VCaP (cell line): ENCODE measurements around the gene BDKRB2.

Source experiments
- H3K27ac ChIP-seq: fragments of 450-650 bp; 2 replicates; pipeline ENCODE4 v1.5.1; 2017
- CTCF ChIP-seq: fragments of 450-650 bp; conservative IDR thresholded peaks from 2 replicates; pipeline ENCODE4 v1.5.1; 2017; ENCODE audit warnings: mild to moderate bottlenecking, moderate library complexity

The BDKRB2 gene

GRCh38 chr14:96204151-96205058, at the start of gene BDKRB2:
TSS of gene BDKRB2 (plus strand) at chr14:96204839. CDS start at chr14:96237108, 32,269 bp downstream.
- peak within 1 kb of the TSS; percentile 46; the same call in 1 of the 2 replicates for H3K27ac ChIP-seq
- TF ChIP-seq CTCF: no peak

DNA sequence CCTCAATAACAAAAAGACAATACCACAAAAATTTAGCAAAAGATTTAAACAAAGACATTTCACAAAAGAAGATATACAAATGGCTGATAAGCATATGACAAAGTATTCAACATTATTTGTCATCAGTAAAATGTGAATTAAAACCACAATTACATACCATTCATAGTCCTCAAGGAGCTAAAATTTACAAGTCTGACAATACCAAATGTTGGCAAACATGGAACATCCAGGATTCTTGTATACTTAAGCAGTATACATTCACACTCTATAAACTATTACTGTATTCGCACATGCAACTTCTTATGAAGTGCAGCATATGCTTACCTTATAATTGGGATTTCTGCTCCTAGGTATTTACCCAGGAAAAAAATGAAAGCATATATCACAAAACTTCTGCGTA, 49.7 kb upstream of the BDKRB2 start:
- TF ChIP-seq CTCF: no peak
- H3K27ac ChIP-seq: no peak overlapping the region

DNA sequence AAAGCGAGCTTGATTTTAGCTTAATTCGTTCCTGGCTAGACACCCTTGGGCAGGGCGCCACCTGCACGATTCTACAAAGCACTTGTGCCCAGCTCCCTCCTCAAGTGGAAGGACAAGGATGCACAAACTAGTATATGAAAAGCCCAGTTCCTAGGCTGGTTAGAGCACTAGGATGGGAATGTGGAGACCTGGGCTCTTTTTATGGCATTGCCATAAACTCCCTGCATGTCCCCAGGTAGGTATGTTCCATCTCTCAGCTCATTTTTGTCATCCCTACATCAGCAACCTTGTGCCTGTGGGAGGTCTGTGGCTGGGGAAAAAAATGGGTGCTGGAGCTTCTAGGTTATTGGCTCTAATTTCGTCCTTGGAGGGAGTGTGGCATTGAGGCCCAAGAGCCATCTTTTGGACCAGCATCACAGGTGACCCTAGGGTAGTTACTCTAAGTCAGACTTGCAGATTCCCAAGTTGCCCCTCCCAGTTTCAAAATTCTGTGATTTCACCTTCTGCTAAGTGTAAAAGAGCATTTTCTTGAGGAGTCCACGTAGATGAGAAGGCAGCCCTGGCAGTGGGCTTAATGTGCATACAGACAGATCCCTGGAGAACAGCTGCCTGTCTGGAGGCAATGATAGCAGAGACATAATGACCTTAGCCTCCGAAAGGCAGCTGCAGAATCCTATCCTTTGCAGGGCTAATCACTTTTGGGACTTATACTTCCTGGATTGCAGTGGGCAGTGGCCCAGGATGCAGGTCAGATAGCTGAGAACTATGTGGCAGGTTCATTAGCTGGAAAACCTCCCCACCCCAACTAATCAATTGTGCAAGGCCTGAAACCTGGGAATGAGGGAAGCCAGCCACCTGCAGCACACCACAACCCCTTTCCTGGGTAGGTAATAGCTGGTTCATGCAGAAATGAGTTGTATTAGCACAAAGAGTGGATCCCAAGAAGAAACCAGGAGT, 47.6 kb upstream of the BDKRB2 start:
- H3K27ac ChIP-seq: no peak overlapping the region
- TF ChIP-seq CTCF: no peak

GRCh38 chr14:96158735-96159134, 45.9 kb upstream of the BDKRB2 start:
- H3K27ac ChIP-seq: no peak overlapping the region
- no peak for TF ChIP-seq CTCF

- H3K27ac ChIP-seq: no peak overlapping the region
- no peak for TF ChIP-seq CTCF
Observed at GRCh38 chr14:96160076-96160912, 44.3 kb upstream of the BDKRB2 start.

GRCh38 chr14:96160913-96161310, 43.7 kb upstream of the BDKRB2 start:
- no peak overlapping the region for H3K27ac ChIP-seq
- no peak for TF ChIP-seq CTCF
